K562 (cell line): ENCODE data around the gene RRAD. TPM values are rescaled to one million over a fixed set of nuclear protein-coding genes. Genes with fewer than 3 reads are reported as not detected.

Experiments used
- ARID4B ChIP-seq: sonication (generic); formaldehyde crosslinking; IDR thresholded peaks from 2 replicates; pipeline ENCODE4 v1.8.0; 2022; ENCODE audit warnings: mild to moderate bottlenecking, missing genetic modification reagents
- BCL6 ChIP-seq: fragments of 250-450 bp; sonication (Bioruptor Pico); IDR thresholded peaks from 2 replicates; pipeline ENCODE4 v1.4.0; 2020
- E2F1 ChIP-seq: sonication (generic); formaldehyde crosslinking; IDR thresholded peaks from 2 replicates; pipeline ENCODE4 v1.8.1; 2023; ENCODE audit warnings: mild to moderate bottlenecking, missing genetic modification reagents, moderate library complexity
- EP300 ChIP-seq: IDR thresholded peaks from 2 replicates; pipeline ENCODE4 v1.6.1; 2012; ENCODE audit warnings: low read length, improper control_type of control experiment
- HEY1 ChIP-seq: fragments of 250-450 bp; sonication (Bioruptor Pico); IDR thresholded peaks from 2 replicates; pipeline ENCODE4 v1.5.0; 2020; ENCODE audit warnings: mild to moderate bottlenecking, moderate library complexity, borderline replicate concordance
- HNRNPL ChIP-seq: fragments of 200-400 bp; formaldehyde crosslinking; IDR thresholded peaks from 2 replicates; pipeline ENCODE4 v1.6.1; 2017; ENCODE audit warnings: low read depth, mild to moderate bottlenecking, low read length
- HNRNPLL ChIP-seq: fragments of 200-400 bp; formaldehyde crosslinking; IDR thresholded peaks from 2 replicates; pipeline ENCODE4 v1.6.1; 2017; ENCODE audit warnings: low read length, low read depth, mild to moderate bottlenecking; ENCODE audit not compliant: poor library complexity, severe bottlenecking
- MNT ChIP-seq, 2 experiments: fragments of 450-650 bp; conservative IDR thresholded peaks; 2 replicates each; pipeline ENCODE4 v1.6.1; 2017; ENCODE audit warnings: mild to moderate bottlenecking in 2 of 2, moderate library complexity in 2 of 2
- NFIC ChIP-seq: fragments of 450-650 bp; IDR thresholded peaks from 2 replicates; pipeline ENCODE4 v1.6.1; 2017; ENCODE audit warnings: mild to moderate bottlenecking, inconsistent platforms
- POLR3A ChIP-seq: IDR thresholded peaks from 2 replicates; pipeline ENCODE4 v1.6.1; 2011; ENCODE audit warnings: borderline replicate concordance, mild to moderate bottlenecking, moderate library complexity; ENCODE audit not compliant: insufficient read length, insufficient read depth; ENCODE audit errors: extremely low read depth
- SIN3A ChIP-seq, 2 experiments: fragments of 150-350 bp in 1 of 2; IDR thresholded peaks; 2 replicates each; pipeline ENCODE4 v1.6.1; 2011 to 2016; ENCODE audit warnings: borderline replicate concordance in 2 of 2, low read depth in 2 of 2, low read length in 2 of 2, mild to moderate bottlenecking in 2 of 2, moderate library complexity in 2 of 2; ENCODE audit not compliant: control insufficient read depth in 1 of 2
- THRAP3 ChIP-seq: fragments of 450-650 bp; IDR thresholded peaks from 2 replicates; pipeline ENCODE4 v1.6.1; 2016; ENCODE audit warnings: mild to moderate bottlenecking, inconsistent platforms, borderline replicate concordance
- ZNF23 ChIP-seq: fragments of 250-450 bp; sonication (Bioruptor Pico); IDR thresholded peaks from 2 replicates; pipeline ENCODE4 v1.4.0; 2020; ENCODE audit warnings: mild to moderate bottlenecking
- ZNF57 ChIP-seq: fragments of 450-650 bp; formaldehyde crosslinking; IDR thresholded peaks from 2 replicates; pipeline ENCODE4 v1.4.0; 2020; ENCODE audit warnings: mild to moderate bottlenecking, moderate library complexity
- ZNF584 ChIP-seq: fragments of 200-800 bp; sonication (Bioruptor generic); IDR thresholded peaks from 2 replicates; pipeline ENCODE4 v1.6.1; 2016; ENCODE audit warnings: low read depth, mild to moderate bottlenecking, missing genetic modification characterization, missing compliant biosample characterization
- polyA plus RNA-seq, 8 experiments: library from polyadenylated mRNA; depleted of rRNA in 4 of 8; stranded (reverse) in 5 of 8; unstranded in 3 of 8; fragments of >200 nt; fragmentation: Nextera tagmentation in 2 of 8; fragmentation: Illumina TruSeq in 1 of 8; extraction: Ambion mirVana in 2 of 8; extraction: Trizol in 1 of 8; gene quantifications; 2 replicates each; pipeline versions ENCODE4 v1.2.1 to v1.2.3, GENCODE V29; 2011 to 2014; ENCODE audit warnings: inconsistent platforms in 1 of 8, missing spikeins in 1 of 8
- total RNA-seq, 7 experiments: library from RNA; depleted of rRNA in 6 of 7; stranded (reverse); fragments of >200 nt in 6 of 7; fragmentation: Illumina TruSeq in 2 of 7; extraction: Trizol in 2 of 7; gene quantifications; 2 replicates each; pipeline versions ENCODE4 v1.2.1 to v1.2.3, GENCODE V29; 2011 to 2021; ENCODE audit warnings: low replicate concordance in 1 of 7
- TF ChIP-seq, protein P1 (sequence below): fragments of 450-650 bp; IDR thresholded peaks from 2 replicates; pipeline ENCODE4 v1.6.1; 2016; ENCODE audit warnings: antibody characterized with exemption

The RRAD gene
- total and polyA plus RNA-seq, 9 of the 15 experiments (the other 6 are each of a cell fraction or from before 2014, with no cell fraction given), result 0.09 to 0.20 (median 0.13) TPM; not detected in 5

- TF ChIP-seq ARID4B (no peak), ZNF23 (CRISPR knock-in tag) (no peak), NFIC (peak; percentile 100), POLR3A (no peak), THRAP3 (no peak), SIN3A (IDR thresholded peaks at IDR 0.05; ENCODE audit: borderline replicate concordance in 2 of 2, control insufficient read depth in 1 of 2, low read depth in 2 of 2, low read length in 2 of 2) (no peak), MNT (conservative IDR thresholded peaks at IDR 0.05) (peak; percentile 43 to 74), HEY1 (CRISPR knock-in tag) (no peak), ZNF584 (CRISPR knock-in tag) (0 out of 2 replicates have a peak, but pooled peaks have one; percentile 20), E2F1 (CRISPR knock-in tag) (no peak), BCL6 (CRISPR knock-in tag) (no peak), EP300 (peak; percentile 89), ZNF57 (no peak), HNRNPLL (no peak), HNRNPL (no peak)
- TF ChIP-seq, protein P1, sequence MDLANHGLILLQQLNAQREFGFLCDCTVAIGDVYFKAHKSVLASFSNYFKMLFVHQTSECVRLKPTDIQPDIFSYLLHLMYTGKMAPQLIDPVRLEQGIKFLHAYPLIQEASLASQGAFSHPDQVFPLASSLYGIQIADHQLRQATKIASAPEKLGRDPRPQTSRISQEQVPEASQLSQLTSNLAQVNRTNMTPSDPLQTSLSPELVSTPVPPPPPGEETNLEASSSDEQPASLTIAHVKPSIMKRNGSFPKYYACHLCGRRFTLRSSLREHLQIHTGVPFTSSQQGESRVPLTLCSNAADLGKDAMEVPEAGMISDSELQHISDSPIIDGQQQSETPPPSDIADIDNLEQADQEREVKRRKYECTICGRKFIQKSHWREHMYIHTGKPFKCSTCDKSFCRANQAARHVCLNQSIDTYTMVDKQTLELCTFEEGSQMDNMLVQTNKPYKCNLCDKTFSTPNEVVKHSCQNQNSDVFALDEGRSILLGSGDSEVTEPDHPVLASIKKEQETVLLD, result no peak; the same call in 1 of the 2 replicates
Observed at GRCh38 chr16:66899945-66900710, 25.2 kb downstream of the RRAD start (continued).
